ENCODE results near the gene CDC73. TPM values are rescaled to one million over a fixed set of nuclear protein-coding genes. Genes with fewer than 3 reads are reported as not detected.
A peak's percentile ranks its signal among the peaks of the same experiment; 100 is the strongest.

The CDC73 gene
- total and polyA plus RNA-seq, 2 donors (not counting 3 experiments of a cell fraction or from before 2014, with no cell fraction given): 9.9 to 55.8 TPM

DNA sequence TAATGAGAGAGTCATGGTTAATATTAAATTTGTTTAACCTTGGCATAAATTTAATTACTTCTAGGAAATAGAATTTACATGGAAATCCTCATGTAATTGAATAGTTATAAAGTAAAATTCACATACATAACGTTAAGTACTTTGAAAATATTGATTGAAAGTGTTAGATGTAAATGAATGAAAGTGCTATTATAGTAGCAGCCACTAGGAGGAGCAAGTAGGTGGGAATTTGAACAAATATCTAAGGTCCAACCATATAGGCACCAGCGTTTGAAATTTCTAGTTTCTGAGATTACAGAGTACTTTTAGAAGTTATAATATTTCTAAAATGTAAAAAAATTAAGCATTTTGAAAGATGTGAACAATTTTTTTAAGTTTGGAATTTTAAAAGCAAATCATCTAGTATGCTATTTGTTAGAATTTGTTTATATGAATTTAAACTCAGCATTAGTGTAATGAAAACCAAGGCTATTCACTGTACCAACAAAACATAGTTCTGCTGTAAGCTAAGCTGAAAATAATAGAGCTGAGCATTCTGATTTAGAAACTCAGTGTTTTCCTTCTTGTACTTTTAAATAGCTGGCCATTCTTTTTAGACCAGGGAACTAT lies 61.3 kb downstream of the CDC73 start:
- TF ChIP-seq POLR2AphosphoS5 (IDR thresholded peaks at IDR 0.05; ENCODE audit: insufficient read depth, low read depth, low read length) (no peak), EZH2 (IDR thresholded peaks at IDR 0.05; ENCODE audit: borderline replicate concordance, low read depth, low read length, severe bottlenecking) (no peak), POLR2A (IDR thresholded peaks at IDR 0.05; ENCODE audit: low read depth, low read length) (no peak)
- TF ChIP-seq, protein P1, sequence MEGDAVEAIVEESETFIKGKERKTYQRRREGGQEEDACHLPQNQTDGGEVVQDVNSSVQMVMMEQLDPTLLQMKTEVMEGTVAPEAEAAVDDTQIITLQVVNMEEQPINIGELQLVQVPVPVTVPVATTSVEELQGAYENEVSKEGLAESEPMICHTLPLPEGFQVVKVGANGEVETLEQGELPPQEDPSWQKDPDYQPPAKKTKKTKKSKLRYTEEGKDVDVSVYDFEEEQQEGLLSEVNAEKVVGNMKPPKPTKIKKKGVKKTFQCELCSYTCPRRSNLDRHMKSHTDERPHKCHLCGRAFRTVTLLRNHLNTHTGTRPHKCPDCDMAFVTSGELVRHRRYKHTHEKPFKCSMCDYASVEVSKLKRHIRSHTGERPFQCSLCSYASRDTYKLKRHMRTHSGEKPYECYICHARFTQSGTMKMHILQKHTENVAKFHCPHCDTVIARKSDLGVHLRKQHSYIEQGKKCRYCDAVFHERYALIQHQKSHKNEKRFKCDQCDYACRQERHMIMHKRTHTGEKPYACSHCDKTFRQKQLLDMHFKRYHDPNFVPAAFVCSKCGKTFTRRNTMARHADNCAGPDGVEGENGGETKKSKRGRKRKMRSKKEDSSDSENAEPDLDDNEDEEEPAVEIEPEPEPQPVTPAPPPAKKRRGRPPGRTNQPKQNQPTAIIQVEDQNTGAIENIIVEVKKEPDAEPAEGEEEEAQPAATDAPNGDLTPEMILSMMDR (IDR thresholded peaks at IDR 0.05; ENCODE audit: extremely low read depth in 1 of 2, insufficient read depth in 1 of 2, low read depth in 1 of 2, low read length in 2 of 2): peak; percentile 42 to 43
- TF ChIP-seq, protein P2, sequence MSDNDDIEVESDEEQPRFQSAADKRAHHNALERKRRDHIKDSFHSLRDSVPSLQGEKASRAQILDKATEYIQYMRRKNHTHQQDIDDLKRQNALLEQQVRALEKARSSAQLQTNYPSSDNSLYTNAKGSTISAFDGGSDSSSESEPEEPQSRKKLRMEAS (IDR thresholded peaks at IDR 0.05; ENCODE audit: insufficient read depth, insufficient read length): no peak
- intact Hi-C loops (cut with micrococcal nuclease): loop anchor here (1.0 to 10.0 kb wide), 5 partner anchors 156 to 1112 kb away; partner anchors contain the start of gene RGS2
- Histone ChIP-seq H3K27me3 (ENCODE audit: control insufficient read depth in 2 of 2, insufficient read depth in 2 of 2, low read length in 2 of 2) (no peaks in the 10 kb centered on the region), H3K4me3 (replicated peaks in 1 of 3; ENCODE audit: insufficient read depth in 1 of 3, low read depth in 1 of 3, low read length in 3 of 3) (no peak overlapping the region), H2AFZ (ENCODE audit: low read depth, low read length) (no peak overlapping the region), H3K9ac (replicated peaks; ENCODE audit: extremely low read depth, insufficient read depth, low read length) (no peak overlapping the region), H3K9me3 (replicated peaks; ENCODE audit: control insufficient read depth, insufficient read depth, low read length) (no peaks in the 10 kb centered on the region), H3K27ac (ENCODE audit: insufficient read depth, low read depth, low read length) (no peak overlapping the region), H3K9me1 (replicated peaks; ENCODE audit: control insufficient read depth, extremely low read depth, insufficient read depth, low read length) (peaks cover 3% of the 10 kb centered on the region), H3K36me3 (ENCODE audit: control insufficient read depth in 2 of 2, extremely low read depth in 1 of 2, insufficient read depth in 2 of 2, low read length in 2 of 2) (no peaks in the 10 kb centered on the region), H4K20me1 (replicated peaks; ENCODE audit: control insufficient read depth, extremely low read depth, insufficient read depth, low read length) (peaks cover 7% of the 10 kb centered on the region), H3K79me2 (ENCODE audit: control insufficient read depth, insufficient read depth, low read length) (peaks cover 42% of the 10 kb centered on the region), H3K4me2 (ENCODE audit: insufficient read depth, low read length) (no peak overlapping the region), H3K4me1 (ENCODE audit: control insufficient read depth, extremely low read depth, insufficient read depth, low read length) (no peaks in the 10 kb centered on the region)
- ChIA-PET CTCF (interaction anchor here (0.8 to 2.6 kb wide), 6 partner anchors 9 to 1112 kb away, joined by 3 to 11 read pairs (median 4); no protein-coding TSS in a partner anchor), POLR2A (no interaction called here)
- dilution Hi-C loops (cut with MboI; ENCODE audit: extremely low pct_ligation_motif_present, low sequenced_read_pairs): no loop called here
- DNase-seq (ENCODE audit: low read depth, low spot score): peak; percentile 73
- BruUV-seq (replicated peaks): no TSS peak
- no peak for FAIRE-seq
